Pancreas (tissue), 10 donors: ENCODE data around the gene ATF4. TPM values are rescaled to one million over a fixed set of nuclear protein-coding genes. Genes with fewer than 3 reads are reported as not detected.
A peak's percentile ranks its signal among the peaks of the same experiment; 100 is the strongest.

Source experiments
- ATAC-seq, 4 donors: fragments of 200-7000 bp; cut with Tn5 transposase; one replicate each; pipeline versions ENCODE4 v1.8.0 to v1.9.1; 2020; ENCODE audit warnings: mild to moderate bottlenecking in 4 of 4, moderate library complexity in 4 of 4
- DNase-seq, 6 donors: peaks; one replicate each; pipeline ENCODE4 v3.0.0-alpha.2; 2020
- FAIRE-seq: peaks from 2 replicates; lab custom pipeline; 2012; peaks lifted over from hg19 to GRCh38; lab: Jason Lieb, UNC
- H3K27ac ChIP-seq, 4 donors: fragments of 200-600 bp; sonication (generic); 1 replicate in 3 of 4; 2 replicates in 1 of 4; pipeline versions ENCODE4 v1.5.0 to v1.8.0; 2020
- H3K27me3 ChIP-seq, 4 donors: fragments of 200-600 bp; one replicate each; pipeline ENCODE4 v1.8.0; 2021
- H3K36me3 ChIP-seq, 3 donors: fragments of 200-600 bp; sonication (generic) in 1 of 3; one replicate each; pipeline versions ENCODE4 v1.5.0 to v1.8.0; 2020 to 2021
- H3K4me1 ChIP-seq, 3 donors: fragments of 200-600 bp; one replicate each; pipeline ENCODE4 v1.8.0; 2021
- H3K4me3 ChIP-seq, 4 donors: fragments of 200-600 bp; sonication (generic) in 2 of 4; one replicate each; pipeline versions ENCODE4 v1.5.0 to v1.8.0; 2020 to 2021
- H3K9me3 ChIP-seq, 4 donors: fragments of 200-600 bp; one replicate each; pipeline ENCODE4 v1.8.0; 2021
- WGBS, 2 donors: extraction: QIAGEN DNeasy Blood & Tissue Kit; methylation state at CpG; one replicate each; pipeline ENCODE4 v1.1.7; 2013; 5-methylcytosine and 5-hydroxymethylcytosine counted together
- intact Hi-C, 3 donors: fragments of 100-400 bp; cut with DNase I; formaldehyde crosslinking; loops; one replicate each; pipeline versions ENCODE4 v1.11.1 to v1.14.2; 2022
- polyA plus RNA-seq, 2 donors: library from polyadenylated mRNA; stranded (reverse); fragments of 200-250 nt; gene quantifications; one replicate each; pipeline ENCODE4 v1.2.3, GENCODE V29; 2013
- total RNA-seq, 6 donors: library from RNA; stranded (reverse); fragmentation: NEBNext Ultra II Directional in 4 of 6; extraction: Animal tissue kit (Norgen Biotek cat#: 25700) in 4 of 6; gene quantifications; one replicate each; pipeline versions ENCODE4 v1.2.1 to v1.2.4, GENCODE V29; 2021 to 2023
- TF ChIP-seq, protein P1 (sequence below), 4 donors: fragments of 200-600 bp; sonication (generic) in 3 of 4; IDR thresholded peaks; one replicate each; pipeline versions ENCODE4 v1.5.0 to v1.8.0; 2021; ENCODE audit warnings: antibody characterized with exemption in 4 of 4
- donor health status: healthy with polysubstance abuse.
- donor health status: DM: no; HTN: no; CAD: no; lungs with moderate emphysema.
- donor health status: DM: no; HTN: no; CAD: no.
- donor health status: control.
- donor health status: control.
- donor health status: Bipolar disorder and iron deficiency.
- donor health status: DM: yes; HTN: yes; CAD: no.
- donor health status: DM: no; HTN: no; CAD: no.
- donor health status: DM: no; HTN: no; CAD: no.
- donor health status: DM: yes; HTN: yes; CAD: no.

ATF4 gene
- total and polyA plus RNA-seq, 8 donors = 155 to 472 (median 258) TPM

DNA sequence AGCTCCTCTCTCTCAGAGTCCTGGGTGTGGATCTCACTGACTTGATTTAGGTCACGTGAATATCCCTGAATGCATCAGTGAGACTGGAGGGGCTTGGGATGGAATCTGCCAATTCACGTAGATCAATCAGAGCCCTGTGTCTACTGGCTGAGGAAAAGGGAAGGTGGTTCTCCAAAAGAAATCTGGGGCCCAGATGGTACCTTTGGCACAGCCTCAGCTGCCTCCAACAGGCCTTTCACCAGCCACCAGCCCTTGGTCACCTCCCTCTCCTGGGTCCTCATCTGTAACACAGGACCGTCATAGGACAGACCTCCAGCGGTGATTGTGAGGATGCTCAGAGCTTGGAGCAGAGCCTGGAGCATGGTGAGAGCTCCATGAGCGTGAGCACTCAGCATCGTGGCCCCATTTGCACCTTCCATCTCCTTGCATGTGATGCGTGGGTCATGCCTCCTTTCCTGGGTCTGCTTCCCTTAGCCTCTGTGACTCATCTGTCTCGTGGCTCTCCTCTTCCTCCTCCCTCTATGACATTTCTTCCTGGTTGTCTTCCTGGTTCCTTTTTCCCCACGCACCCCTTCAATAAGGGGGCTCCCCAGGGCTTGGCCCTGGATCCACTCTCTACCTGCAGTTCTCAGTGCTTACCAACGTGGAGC is 25.8 kb upstream of the ATF4 start:
- ATAC-seq = no peak

GRCh38 chr22:39496131-39496838 is 24.1 kb upstream of the ATF4 start:
- ATAC-seq (peak; percentile 66 to 86 (median 84)), FAIRE-seq (no peak), DNase-seq (peak; percentile 71 to 91 (median 76))
- Histone ChIP-seq H3K27ac (peak overlapping the region in 3 of 4 donors; percentile 12 to 55 (median 29)), H3K4me1 (peaks cover 0 to 8% (median 0%) of the 10 kb centered on the region in 3 donors), H3K36me3 (no peaks in the 10 kb centered on the region), H3K4me3 (no peak overlapping the region), H3K9me3 (no peaks in the 10 kb centered on the region), H3K27me3 (no peaks in the 10 kb centered on the region)
- 32 to 36% methylated on average over 13 of the region's 13 CpGs for WGBS, 2 donors
- intact Hi-C loops = no loop called here
- TF ChIP-seq, protein P1, sequence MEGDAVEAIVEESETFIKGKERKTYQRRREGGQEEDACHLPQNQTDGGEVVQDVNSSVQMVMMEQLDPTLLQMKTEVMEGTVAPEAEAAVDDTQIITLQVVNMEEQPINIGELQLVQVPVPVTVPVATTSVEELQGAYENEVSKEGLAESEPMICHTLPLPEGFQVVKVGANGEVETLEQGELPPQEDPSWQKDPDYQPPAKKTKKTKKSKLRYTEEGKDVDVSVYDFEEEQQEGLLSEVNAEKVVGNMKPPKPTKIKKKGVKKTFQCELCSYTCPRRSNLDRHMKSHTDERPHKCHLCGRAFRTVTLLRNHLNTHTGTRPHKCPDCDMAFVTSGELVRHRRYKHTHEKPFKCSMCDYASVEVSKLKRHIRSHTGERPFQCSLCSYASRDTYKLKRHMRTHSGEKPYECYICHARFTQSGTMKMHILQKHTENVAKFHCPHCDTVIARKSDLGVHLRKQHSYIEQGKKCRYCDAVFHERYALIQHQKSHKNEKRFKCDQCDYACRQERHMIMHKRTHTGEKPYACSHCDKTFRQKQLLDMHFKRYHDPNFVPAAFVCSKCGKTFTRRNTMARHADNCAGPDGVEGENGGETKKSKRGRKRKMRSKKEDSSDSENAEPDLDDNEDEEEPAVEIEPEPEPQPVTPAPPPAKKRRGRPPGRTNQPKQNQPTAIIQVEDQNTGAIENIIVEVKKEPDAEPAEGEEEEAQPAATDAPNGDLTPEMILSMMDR (IDR thresholded peaks at IDR 0.05) = peak; percentile 66 to 80 (median 74)

More for the DNA sequence above, 25.8 kb upstream of the ATF4 start:
- no peaks in the 10 kb centered on the region for H3K4me1 ChIP-seq
- peak in 1 of 6 donors; percentile 19 for DNase-seq
- TF ChIP-seq, protein P1 (IDR thresholded peaks at IDR 0.05) = no peak
- H3K27me3 ChIP-seq = no peaks in the 10 kb centered on the region
- no peak for FAIRE-seq
- no peak overlapping the region for H3K4me3 ChIP-seq
- WGBS, 2 donors = 75 to 78% methylated on average over 10 of the region's 10 CpGs
- H3K36me3 ChIP-seq = no peaks in the 10 kb centered on the region
- no peaks in the 10 kb centered on the region for H3K9me3 ChIP-seq
- H3K27ac ChIP-seq = no peak overlapping the region
- intact Hi-C loops = loop anchor here in 1 of 3 donors (5.0 kb wide), 1 partner anchor 33 kb away; no protein-coding TSS in a partner anchor

DNA sequence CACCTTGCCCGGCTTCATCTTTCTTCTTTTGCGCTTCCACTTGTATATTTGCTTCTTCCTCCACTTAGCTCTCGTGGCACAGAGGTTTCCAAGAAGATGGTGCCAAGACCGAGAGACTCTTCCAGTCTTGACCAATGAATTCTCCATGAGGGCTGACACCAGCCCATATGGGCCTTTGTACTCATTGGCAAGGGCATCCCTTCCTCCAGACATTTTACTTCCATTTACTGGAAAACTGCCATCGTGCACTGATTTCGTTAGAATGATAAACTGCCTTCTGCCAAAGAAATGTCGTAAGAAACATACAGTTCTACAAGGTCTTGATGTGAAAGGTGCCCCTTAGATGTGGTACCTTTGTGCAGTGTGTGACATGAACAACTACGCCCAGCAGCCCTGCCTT is 22.9 kb upstream of the ATF4 start:
- Histone ChIP-seq H3K27me3 (no peaks in the 10 kb centered on the region), H3K27ac (no peak overlapping the region), H3K36me3 (no peaks in the 10 kb centered on the region), H3K9me3 (no peaks in the 10 kb centered on the region), H3K4me3 (no peak overlapping the region), H3K4me1 (peaks cover 0 to 10% (median 0%) of the 10 kb centered on the region in 3 donors)
- FAIRE-seq = no peak
- TF ChIP-seq, protein P1 (IDR thresholded peaks at IDR 0.05) = no peak
- no peak for ATAC-seq
- intact Hi-C loops = no loop called here
- DNase-seq = peak in 1 of 6 donors; percentile 1
- 84 to 86% methylated on average over 8 of the region's 8 CpGs for WGBS, 2 donors

- Histone ChIP-seq H3K9me3 (no peaks in the 10 kb centered on the region), H3K4me3 (no peak overlapping the region), H3K4me1 (peaks cover 4 to 14% (median 5%) of the 10 kb centered on the region in 3 donors), H3K27me3 (no peaks in the 10 kb centered on the region), H3K27ac (no peak overlapping the region), H3K36me3 (no peaks in the 10 kb centered on the region)
- ATAC-seq = no peak
- peak in 1 of 6 donors; percentile 14 for DNase-seq
- no peak for FAIRE-seq
- intact Hi-C loops = no loop called here
- 42 to 54% methylated on average over 2 of the region's 2 CpGs for WGBS, 2 donors
- TF ChIP-seq, protein P1 (IDR thresholded peaks at IDR 0.05) = no peak
These were observed 22.0 kb upstream of the ATF4 start for GRCh38 chr22:39498368-39498767.
